Gastroesophageal sphincter (tissue), 4 donors: ENCODE results near the gene NRXN3. TPM values are rescaled to one million over a fixed set of nuclear protein-coding genes. Genes with fewer than 3 reads are reported as not detected.
A peak's percentile ranks its signal among the peaks of the same experiment; 100 is the strongest.
"Not testable (repeated sequence)": the region's sequence is repeated elsewhere in the genome, so short reads cannot be mapped to it uniquely, and the experiment has no call there.

Source experiments
- ATAC-seq: fragments of 150-250 bp; one replicate; pipeline ENCODE4 v1.9.1; 2016; ENCODE audit warnings: mild to moderate bottlenecking, moderate library complexity
- H3K27ac ChIP-seq, 4 donors: fragments of 200-600 bp; sonication (generic) in 3 of 4; 1 replicate in 3 of 4; 2 replicates in 1 of 4; pipeline ENCODE4 v1.5.1; 2016 to 2019
- H3K27me3 ChIP-seq: fragments of 200-600 bp; sonication (generic); one replicate; pipeline ENCODE4 v1.5.1; 2019
- H3K36me3 ChIP-seq, 2 donors: fragments of 200-600 bp; sonication (generic); one replicate each; pipeline ENCODE4 v1.5.1; 2019; ENCODE audit warnings: control low read depth in 1 of 2
- H3K4me1 ChIP-seq, 3 donors: fragments of 200-600 bp; sonication (generic); 1 replicate in 2 of 3; 2 replicates in 1 of 3; pipeline ENCODE4 v1.5.1; 2016 to 2019; ENCODE audit warnings: control low read depth in 2 of 3
- H3K4me3 ChIP-seq, 2 donors: fragments of 200-600 bp; sonication (generic); one replicate each; pipeline ENCODE4 v1.5.1; 2019; ENCODE audit warnings: mild to moderate bottlenecking in 1 of 2, moderate library complexity in 1 of 2
- H3K9me3 ChIP-seq, 3 donors: fragments of 200-600 bp; sonication (generic); one replicate each; pipeline ENCODE4 v1.5.1; 2017 to 2019; ENCODE audit warnings: control low read depth in 2 of 3
- CTCF ChIP-seq, 4 experiments: fragments of 200-600 bp in 2 of 4; fragments of 450-650 bp in 2 of 4; sonication (generic) in 1 of 4; IDR thresholded peaks; one replicate each; pipeline ENCODE4 v1.5.1; 2017 to 2019; ENCODE audit warnings: antibody characterized with exemption in 4 of 4, mild to moderate bottlenecking in 2 of 4, moderate library complexity in 2 of 4
- EP300 ChIP-seq: sonication (generic); formaldehyde crosslinking; IDR thresholded peaks from one replicate; pipeline ENCODE4 v1.6.1; 2017; ENCODE audit warnings: antibody characterized with exemption, mild to moderate bottlenecking
- POLR2A ChIP-seq, 2 donors: fragments of 450-650 bp; IDR thresholded peaks; one replicate each; pipeline ENCODE4 v1.6.1; 2017; ENCODE audit warnings: antibody characterized with exemption in 2 of 2, mild to moderate bottlenecking in 2 of 2, moderate library complexity in 1 of 2
- POLR2AphosphoS5 ChIP-seq: sonication (generic); formaldehyde crosslinking; IDR thresholded peaks from one replicate; pipeline ENCODE4 v1.6.1; 2017; ENCODE audit warnings: antibody characterized with exemption
- WGBS, 2 donors: methylation state at CpG; one replicate each; pipeline ENCODE4 v1.1.5; 2018; ENCODE audit warnings: low coverage in 1 of 2; 5-methylcytosine and 5-hydroxymethylcytosine counted together
- total RNA-seq, 4 donors: library from RNA; depleted of rRNA; stranded (reverse); fragments of >200 nt; gene quantifications; one replicate each; pipeline ENCODE4 v1.1.0, GENCODE V29; 2016

The NRXN3 gene
- total RNA-seq, 4 donors from 2014 or later: 74.2 to 192 (median 98.2) TPM

- Histone ChIP-seq H3K27me3 (no peaks in the 10 kb centered on the region), H3K36me3 (no peaks in the 10 kb centered on the region), H3K27ac (no peak overlapping the region), H3K4me1 (no peaks in the 10 kb centered on the region), H3K4me3 (no peak overlapping the region), H3K9me3 (no peaks in the 10 kb centered on the region)
- TF ChIP-seq POLR2AphosphoS5 (no peak), POLR2A (IDR thresholded peaks at IDR 0.05) (no peak), EP300 (no peak), CTCF (IDR thresholded peaks at IDR 0.05) (no peak)
- ATAC-seq: no peak
Observed at GRCh38 chr14:78535041-78535440, 364.9 kb downstream of the NRXN3 start.

- no CpG with 5 or more reads among the region's 2 CpGs for WGBS, 2 donors
- H3K27me3 ChIP-seq, ATAC-seq, H3K36me3 ChIP-seq, H3K27ac ChIP-seq, H3K4me1 ChIP-seq, H3K4me3 ChIP-seq: not testable (repeated sequence)
- H3K9me3 ChIP-seq: peaks cover 0 to 16% (median 0%) of the 10 kb centered on the region in 3 donors
Observed at GRCh38 chr14:78541788-78542187, 371.6 kb downstream of the NRXN3 start.

- TF ChIP-seq POLR2AphosphoS5 (no peak), EP300 (no peak), CTCF (IDR thresholded peaks at IDR 0.05) (no peak), POLR2A (IDR thresholded peaks at IDR 0.05) (no peak)
- no peak for ATAC-seq
- 14 to 20% methylated on average over 1 of the region's 1 CpG for WGBS, 2 donors
Observed at GRCh38 chr14:78543433-78543832, 373.3 kb downstream of the NRXN3 start.

GRCh38 chr14:78561074-78561473 is 390.9 kb downstream of the NRXN3 start:
- ATAC-seq: no peak
- H3K36me3 ChIP-seq: no peaks in the 10 kb centered on the region
- no peak overlapping the region for H3K4me3 ChIP-seq
- H3K27me3 ChIP-seq: peaks cover under 1% of the 10 kb centered on the region
- peaks cover 0 to 2% (median 0%) of the 10 kb centered on the region in 3 donors for H3K4me1 ChIP-seq
- H3K27ac ChIP-seq: no peak overlapping the region
- no peaks in the 10 kb centered on the region for H3K9me3 ChIP-seq
- 51 to 64% methylated on average over 3 of the region's 3 CpGs for WGBS, 2 donors
- TF ChIP-seq CTCF (IDR thresholded peaks at IDR 0.05): no peak
- no peak for TF ChIP-seq POLR2A (IDR thresholded peaks at IDR 0.05)
- TF ChIP-seq EP300: no peak
- TF ChIP-seq POLR2AphosphoS5: no peak

More at GRCh38 chr14:78543433-78543832, 373.3 kb downstream of the NRXN3 start:
- H3K27me3 ChIP-seq: no peaks in the 10 kb centered on the region
- H3K27ac ChIP-seq: no peak overlapping the region
- H3K36me3 ChIP-seq: no peaks in the 10 kb centered on the region
- no peak overlapping the region for H3K4me3 ChIP-seq
- peaks cover 0 to 16% (median 0%) of the 10 kb centered on the region in 3 donors for H3K9me3 ChIP-seq
- no peaks in the 10 kb centered on the region for H3K4me1 ChIP-seq

GRCh38 chr14:78566026-78566858 is 396.1 kb downstream of the NRXN3 start:
- Histone ChIP-seq H3K36me3 (no peaks in the 10 kb centered on the region), H3K27me3 (no peaks in the 10 kb centered on the region), H3K4me1 (peaks cover 0 to 7% (median 0%) of the 10 kb centered on the region in 3 donors), H3K27ac (no peak overlapping the region), H3K9me3 (no peaks in the 10 kb centered on the region), H3K4me3 (peak overlapping the region in 1 of 2 donors; percentile 36)
- ATAC-seq: peak; percentile 83
- TF ChIP-seq EP300 (no peak), CTCF (IDR thresholded peaks at IDR 0.05) (peak; percentile 14 to 73 (median 46))
- whole genome bisulfite sequencing, 2 donors: 16 to 28% methylated on average over 13 to 15 of the region's 16 CpGs
